HG02981 (cell line): ENCODE results near the gene CNNM1.

Source experiments
- ATAC-seq: cut with Tn5 transposase; IDR thresholded peaks from one replicate; pipeline ENCODE4 v1.9.1; 2021; ENCODE audit warnings: mild to moderate bottlenecking, moderate library complexity; ENCODE audit not compliant: unreplicated experiment

CNNM1 gene

GRCh38 chr10:99331207-99331803, 2.1 kb downstream of the CNNM1 start:
- ATAC-seq: no peak

GRCh38 chr10:99337311-99337811, 8.2 kb downstream of the CNNM1 start:
- no peak for ATAC-seq

GRCh38 chr10:99337901-99338300, 8.7 kb downstream of the CNNM1 start:
- no peak for ATAC-seq

- ATAC-seq: no peak
These were observed 9.9 kb downstream of the CNNM1 start for GRCh38 chr10:99339077-99339476.

GRCh38 chr10:99339563-99340047, 10.4 kb downstream of the CNNM1 start:
- ATAC-seq: no peak

- ATAC-seq: no peak
These were observed 11.5 kb downstream of the CNNM1 start for GRCh38 chr10:99340650-99341049.

GRCh38 chr10:99341248-99341647, 12.1 kb downstream of the CNNM1 start:
- ATAC-seq: no peak

- ATAC-seq: no peak
These were observed 12.8 kb downstream of the CNNM1 start for GRCh38 chr10:99341860-99342490.

GRCh38 chr10:99343262-99343661, 14.1 kb downstream of the CNNM1 start:
- no peak for ATAC-seq

- no peak for ATAC-seq
These were observed 15.6 kb downstream of the CNNM1 start for GRCh38 chr10:99344715-99345114.

- no peak for ATAC-seq
These were observed 16.2 kb downstream of the CNNM1 start for GRCh38 chr10:99345350-99345749.

- no peak for ATAC-seq
These were observed 17.1 kb downstream of the CNNM1 start for GRCh38 chr10:99346247-99346646.

GRCh38 chr10:99347672-99348071, 18.5 kb downstream of the CNNM1 start:
- no peak for ATAC-seq

- ATAC-seq: no peak
These were observed 24.0 kb downstream of the CNNM1 start for GRCh38 chr10:99353182-99353581.

- ATAC-seq: no peak
These were observed 28.5 kb downstream of the CNNM1 start for GRCh38 chr10:99357691-99358090.

- no peak for ATAC-seq
These were observed 28.9 kb downstream of the CNNM1 start for GRCh38 chr10:99358101-99358500.

GRCh38 chr10:99360934-99361333, 31.8 kb downstream of the CNNM1 start:
- ATAC-seq: no peak

GRCh38 chr10:99364125-99364524, 35.0 kb downstream of the CNNM1 start:
- no peak for ATAC-seq

GRCh38 chr10:99365311-99365710, 36.2 kb downstream of the CNNM1 start:
- no peak for ATAC-seq

GRCh38 chr10:99365736-99366135, 36.6 kb downstream of the CNNM1 start:
- ATAC-seq: no peak

- ATAC-seq: no peak
These were observed 37.5 kb downstream of the CNNM1 start for GRCh38 chr10:99366666-99367065.

- ATAC-seq: no peak
These were observed 39.5 kb downstream of the CNNM1 start for GRCh38 chr10:99368646-99369045.

- no peak for ATAC-seq
These were observed 40.0 kb downstream of the CNNM1 start for GRCh38 chr10:99369126-99369525.
